K562 (cell line): ENCODE results near the gene CDK4. TPM values are rescaled to one million over a fixed set of nuclear protein-coding genes. Genes with fewer than 3 reads are reported as not detected.

Source experiments
- ADNP ChIP-seq: fragments of 200-800 bp; sonication (Bioruptor generic); IDR thresholded peaks from 2 replicates; pipeline ENCODE4 v1.6.1; 2016; ENCODE audit warnings: missing genetic modification characterization, missing compliant biosample characterization
- DNMT1 ChIP-seq: fragments of 450-650 bp; IDR thresholded peaks from 2 replicates; pipeline ENCODE4 v1.6.1; 2016; ENCODE audit warnings: antibody characterized with exemption, mild to moderate bottlenecking
- EP400 ChIP-seq: fragments of 450-650 bp; IDR thresholded peaks from 2 replicates; pipeline ENCODE4 v1.6.1; 2017; ENCODE audit warnings: antibody characterized with exemption, mild to moderate bottlenecking, moderate library complexity
- LCOR ChIP-seq: sonication (generic); formaldehyde crosslinking; IDR thresholded peaks from 2 replicates; pipeline ENCODE4 v1.8.0; 2022; ENCODE audit warnings: mild to moderate bottlenecking, missing genetic modification reagents
- MBD2 ChIP-seq: sonication (generic); IDR thresholded peaks from 2 replicates; pipeline ENCODE4 v1.6.1; 2016; ENCODE audit warnings: low read depth, borderline replicate concordance
- NFRKB ChIP-seq: fragments of 450-650 bp; IDR thresholded peaks from 2 replicates; pipeline ENCODE4 v1.6.1; 2016; ENCODE audit warnings: low read depth
- NUFIP1 ChIP-seq: fragments of 450-650 bp; IDR thresholded peaks from 2 replicates; pipeline ENCODE4 v1.6.1; 2018; ENCODE audit not compliant: partially characterized antibody
- POLR3G ChIP-seq: IDR thresholded peaks from 2 replicates; pipeline ENCODE4 v1.6.1; 2011; ENCODE audit not compliant: insufficient read length, insufficient replicate concordance; ENCODE audit errors: extremely low read depth
- SMARCB1 ChIP-seq: IDR thresholded peaks from 2 replicates; pipeline ENCODE4 v1.6.1; 2011; ENCODE audit warnings: improper control_type of control experiment, low read depth; ENCODE audit not compliant: insufficient read length
- TAF9B ChIP-seq: fragments of 450-650 bp; IDR thresholded peaks from 2 replicates; pipeline ENCODE4 v1.6.1; 2018; ENCODE audit warnings: mild to moderate bottlenecking; ENCODE audit not compliant: partially characterized antibody
- polyA plus RNA-seq, 8 experiments: library from polyadenylated mRNA; depleted of rRNA in 4 of 8; stranded (reverse) in 5 of 8; unstranded in 3 of 8; fragments of >200 nt; fragmentation: Nextera tagmentation in 2 of 8; fragmentation: Illumina TruSeq in 1 of 8; extraction: Ambion mirVana in 2 of 8; extraction: Trizol in 1 of 8; gene quantifications; 2 replicates each; pipeline versions ENCODE4 v1.2.1 to v1.2.3, GENCODE V29; 2011 to 2014; ENCODE audit warnings: inconsistent platforms in 1 of 8, missing spikeins in 1 of 8
- total RNA-seq, 7 experiments: library from RNA; depleted of rRNA in 6 of 7; stranded (reverse); fragments of >200 nt in 6 of 7; fragmentation: Illumina TruSeq in 2 of 7; extraction: Trizol in 2 of 7; gene quantifications; 2 replicates each; pipeline versions ENCODE4 v1.2.1 to v1.2.3, GENCODE V29; 2011 to 2021; ENCODE audit warnings: low replicate concordance in 1 of 7
- TF ChIP-seq, protein P1 (sequence below): fragments of 450-650 bp; IDR thresholded peaks from 2 replicates; pipeline ENCODE4 v1.6.1; 2018; ENCODE audit not compliant: partially characterized antibody
- TF ChIP-seq, protein P2 (sequence below): sonication (generic); formaldehyde crosslinking; IDR thresholded peaks from 2 replicates; pipeline ENCODE4 v1.8.0; 2022; ENCODE audit warnings: mild to moderate bottlenecking, low read depth, missing genetic modification reagents
- TF ChIP-seq, protein P3 (sequence below): fragments of 150-350 bp; IDR thresholded peaks from 2 replicates; pipeline ENCODE4 v1.6.1; 2014; ENCODE audit warnings: low read depth, mild to moderate bottlenecking, low read length, borderline replicate concordance
- TF ChIP-seq, protein P4 (sequence below): fragments of 250-450 bp; sonication (Bioruptor Pico); IDR thresholded peaks from 2 replicates; pipeline ENCODE4 v1.8.0; 2022; ENCODE audit warnings: moderate library complexity, mild to moderate bottlenecking, inconsistent platforms
- TF ChIP-seq, protein P5 (sequence below): fragments of 450-650 bp; IDR thresholded peaks from 2 replicates; pipeline ENCODE4 v1.7.0; 2016; ENCODE audit warnings: borderline replicate concordance

Gene CDK4
- total and polyA plus RNA-seq, 9 of the 15 experiments (the other 6 are each of a cell fraction or from before 2014, with no cell fraction given), result 37.8 to 436 (median 238) TPM

DNA sequence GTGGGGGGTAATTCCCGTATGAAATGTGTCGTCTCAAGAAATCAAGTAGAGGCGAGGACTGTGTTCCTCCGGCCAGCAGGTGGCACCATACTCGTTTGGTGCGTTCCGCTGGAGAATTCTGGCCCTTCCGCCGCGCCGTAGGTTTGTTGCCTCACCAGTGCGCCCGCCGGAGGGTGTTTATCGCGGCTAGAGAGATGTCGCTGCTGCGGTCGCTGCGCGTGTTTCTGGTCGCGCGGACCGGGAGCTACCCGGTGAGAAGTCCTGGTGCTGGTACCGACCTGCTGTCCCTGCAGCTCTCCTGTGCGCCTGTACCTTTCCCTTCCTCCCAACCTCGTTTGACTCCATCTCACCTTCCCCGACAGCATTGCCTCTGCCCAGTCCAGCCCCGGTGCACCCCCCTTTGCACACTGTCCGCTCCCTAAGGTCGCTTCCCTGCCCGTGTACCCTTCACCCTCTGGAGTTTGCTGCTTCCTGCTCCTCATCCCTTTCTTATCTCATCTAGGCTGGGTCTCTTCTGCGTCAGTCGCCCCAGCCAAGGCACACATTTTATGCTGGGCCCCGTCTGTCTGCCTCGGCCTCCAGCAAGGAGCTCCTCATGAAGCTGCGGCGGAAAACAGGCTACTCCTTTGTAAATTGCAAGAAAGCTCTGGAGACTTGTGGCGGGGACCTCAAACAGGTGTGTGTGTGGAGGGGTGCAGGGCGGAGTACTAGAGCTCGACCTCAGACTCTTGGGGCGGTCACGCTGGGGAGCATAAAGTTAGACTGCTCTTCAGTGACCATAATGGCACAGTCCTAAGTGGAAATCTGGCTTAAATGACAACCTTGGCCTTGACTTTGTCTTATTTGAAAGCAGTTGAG lies 30.7 kb upstream of the CDK4 start, which contains the start of gene TSFM (continued):
- TF ChIP-seq, protein P1, sequence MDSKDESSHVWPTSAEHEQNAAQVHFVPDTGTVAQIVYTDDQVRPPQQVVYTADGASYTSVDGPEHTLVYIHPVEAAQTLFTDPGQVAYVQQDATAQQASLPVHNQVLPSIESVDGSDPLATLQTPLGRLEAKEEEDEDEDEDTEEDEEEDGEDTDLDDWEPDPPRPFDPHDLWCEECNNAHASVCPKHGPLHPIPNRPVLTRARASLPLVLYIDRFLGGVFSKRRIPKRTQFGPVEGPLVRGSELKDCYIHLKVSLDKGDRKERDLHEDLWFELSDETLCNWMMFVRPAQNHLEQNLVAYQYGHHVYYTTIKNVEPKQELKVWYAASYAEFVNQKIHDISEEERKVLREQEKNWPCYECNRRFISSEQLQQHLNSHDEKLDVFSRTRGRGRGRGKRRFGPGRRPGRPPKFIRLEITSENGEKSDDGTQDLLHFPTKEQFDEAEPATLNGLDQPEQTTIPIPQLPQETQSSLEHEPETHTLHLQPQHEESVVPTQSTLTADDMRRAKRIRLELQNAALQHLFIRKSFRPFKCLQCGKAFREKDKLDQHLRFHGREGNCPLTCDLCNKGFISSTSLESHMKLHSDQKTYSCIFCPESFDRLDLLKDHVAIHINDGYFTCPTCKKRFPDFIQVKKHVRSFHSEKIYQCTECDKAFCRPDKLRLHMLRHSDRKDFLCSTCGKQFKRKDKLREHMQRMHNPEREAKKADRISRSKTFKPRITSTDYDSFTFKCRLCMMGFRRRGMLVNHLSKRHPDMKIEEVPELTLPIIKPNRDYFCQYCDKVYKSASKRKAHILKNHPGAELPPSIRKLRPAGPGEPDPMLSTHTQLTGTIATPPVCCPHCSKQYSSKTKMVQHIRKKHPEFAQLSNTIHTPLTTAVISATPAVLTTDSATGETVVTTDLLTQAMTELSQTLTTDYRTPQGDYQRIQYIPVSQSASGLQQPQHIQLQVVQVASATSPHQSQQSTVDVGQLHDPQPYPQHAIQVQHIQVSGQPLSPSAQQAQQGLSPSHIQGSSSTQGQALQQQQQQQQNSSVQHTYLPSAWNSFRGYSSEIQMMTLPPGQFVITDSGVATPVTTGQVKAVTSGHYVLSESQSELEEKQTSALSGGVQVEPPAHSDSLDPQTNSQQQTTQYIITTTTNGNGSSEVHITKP, result peak; percentile 54
- TF ChIP-seq DNMT1 (peak; percentile 76; the same call in 1 of the 2 replicates), TAF9B (peak; percentile 65), NUFIP1 (peak; percentile 9), ADNP (tag) (no peak), SMARCB1 (no peak), POLR3G (no peak), LCOR (CRISPR knock-in tag) (peak; percentile 82; the same call in 1 of the 2 replicates), EP400 (peak; percentile 96), MBD2 (peak; percentile 84), NFRKB (peak; percentile 66)
- TF ChIP-seq, protein P2, sequence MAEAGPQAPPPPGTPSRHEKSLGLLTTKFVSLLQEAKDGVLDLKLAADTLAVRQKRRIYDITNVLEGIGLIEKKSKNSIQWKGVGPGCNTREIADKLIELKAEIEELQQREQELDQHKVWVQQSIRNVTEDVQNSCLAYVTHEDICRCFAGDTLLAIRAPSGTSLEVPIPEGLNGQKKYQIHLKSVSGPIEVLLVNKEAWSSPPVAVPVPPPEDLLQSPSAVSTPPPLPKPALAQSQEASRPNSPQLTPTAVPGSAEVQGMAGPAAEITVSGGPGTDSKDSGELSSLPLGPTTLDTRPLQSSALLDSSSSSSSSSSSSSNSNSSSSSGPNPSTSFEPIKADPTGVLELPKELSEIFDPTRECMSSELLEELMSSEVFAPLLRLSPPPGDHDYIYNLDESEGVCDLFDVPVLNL (CRISPR knock-in tag), result peak; percentile 29; the same call in 1 of the 2 replicates
- TF ChIP-seq, protein P3, sequence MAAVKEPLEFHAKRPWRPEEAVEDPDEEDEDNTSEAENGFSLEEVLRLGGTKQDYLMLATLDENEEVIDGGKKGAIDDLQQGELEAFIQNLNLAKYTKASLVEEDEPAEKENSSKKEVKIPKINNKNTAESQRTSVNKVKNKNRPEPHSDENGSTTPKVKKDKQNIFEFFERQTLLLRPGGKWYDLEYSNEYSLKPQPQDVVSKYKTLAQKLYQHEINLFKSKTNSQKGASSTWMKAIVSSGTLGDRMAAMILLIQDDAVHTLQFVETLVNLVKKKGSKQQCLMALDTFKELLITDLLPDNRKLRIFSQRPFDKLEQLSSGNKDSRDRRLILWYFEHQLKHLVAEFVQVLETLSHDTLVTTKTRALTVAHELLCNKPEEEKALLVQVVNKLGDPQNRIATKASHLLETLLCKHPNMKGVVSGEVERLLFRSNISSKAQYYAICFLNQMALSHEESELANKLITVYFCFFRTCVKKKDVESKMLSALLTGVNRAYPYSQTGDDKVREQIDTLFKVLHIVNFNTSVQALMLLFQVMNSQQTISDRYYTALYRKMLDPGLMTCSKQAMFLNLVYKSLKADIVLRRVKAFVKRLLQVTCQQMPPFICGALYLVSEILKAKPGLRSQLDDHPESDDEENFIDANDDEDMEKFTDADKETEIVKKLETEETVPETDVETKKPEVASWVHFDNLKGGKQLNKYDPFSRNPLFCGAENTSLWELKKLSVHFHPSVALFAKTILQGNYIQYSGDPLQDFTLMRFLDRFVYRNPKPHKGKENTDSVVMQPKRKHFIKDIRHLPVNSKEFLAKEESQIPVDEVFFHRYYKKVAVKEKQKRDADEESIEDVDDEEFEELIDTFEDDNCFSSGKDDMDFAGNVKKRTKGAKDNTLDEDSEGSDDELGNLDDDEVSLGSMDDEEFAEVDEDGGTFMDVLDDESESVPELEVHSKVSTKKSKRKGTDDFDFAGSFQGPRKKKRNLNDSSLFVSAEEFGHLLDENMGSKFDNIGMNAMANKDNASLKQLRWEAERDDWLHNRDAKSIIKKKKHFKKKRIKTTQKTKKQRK, result no peak
- TF ChIP-seq, protein P4, sequence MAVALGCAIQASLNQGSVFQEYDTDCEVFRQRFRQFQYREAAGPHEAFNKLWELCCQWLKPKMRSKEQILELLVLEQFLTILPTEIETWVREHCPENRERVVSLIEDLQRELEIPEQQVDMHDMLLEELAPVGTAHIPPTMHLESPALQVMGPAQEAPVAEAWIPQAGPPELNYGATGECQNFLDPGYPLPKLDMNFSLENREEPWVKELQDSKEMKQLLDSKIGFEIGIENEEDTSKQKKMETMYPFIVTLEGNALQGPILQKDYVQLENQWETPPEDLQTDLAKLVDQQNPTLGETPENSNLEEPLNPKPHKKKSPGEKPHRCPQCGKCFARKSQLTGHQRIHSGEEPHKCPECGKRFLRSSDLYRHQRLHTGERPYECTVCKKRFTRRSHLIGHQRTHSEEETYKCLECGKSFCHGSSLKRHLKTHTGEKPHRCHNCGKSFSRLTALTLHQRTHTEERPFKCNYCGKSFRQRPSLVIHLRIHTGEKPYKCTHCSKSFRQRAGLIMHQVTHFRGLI (CRISPR knock-in tag), result no peak
- TF ChIP-seq, protein P5, sequence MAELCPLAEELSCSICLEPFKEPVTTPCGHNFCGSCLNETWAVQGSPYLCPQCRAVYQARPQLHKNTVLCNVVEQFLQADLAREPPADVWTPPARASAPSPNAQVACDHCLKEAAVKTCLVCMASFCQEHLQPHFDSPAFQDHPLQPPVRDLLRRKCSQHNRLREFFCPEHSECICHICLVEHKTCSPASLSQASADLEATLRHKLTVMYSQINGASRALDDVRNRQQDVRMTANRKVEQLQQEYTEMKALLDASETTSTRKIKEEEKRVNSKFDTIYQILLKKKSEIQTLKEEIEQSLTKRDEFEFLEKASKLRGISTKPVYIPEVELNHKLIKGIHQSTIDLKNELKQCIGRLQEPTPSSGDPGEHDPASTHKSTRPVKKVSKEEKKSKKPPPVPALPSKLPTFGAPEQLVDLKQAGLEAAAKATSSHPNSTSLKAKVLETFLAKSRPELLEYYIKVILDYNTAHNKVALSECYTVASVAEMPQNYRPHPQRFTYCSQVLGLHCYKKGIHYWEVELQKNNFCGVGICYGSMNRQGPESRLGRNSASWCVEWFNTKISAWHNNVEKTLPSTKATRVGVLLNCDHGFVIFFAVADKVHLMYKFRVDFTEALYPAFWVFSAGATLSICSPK, result 0 out of 2 replicates have a peak, but pooled peaks have one; percentile 18
